Stimulated activated CD8-positive, alpha-beta memory T cell treated with anti-CD3 and anti-CD28 coated beads, Interleukin-15, amount 100 ng/mL, for 48 hours (primary cell): ENCODE results near the gene CERS1.
A peak's percentile ranks its signal among the peaks of the same experiment; 100 is the strongest.
"Not testable (repeated sequence)": the region's sequence is repeated elsewhere in the genome, so short reads cannot be mapped to it uniquely, and the experiment has no call there.

Experiments
- DNase-seq, 2 donors: peaks; one replicate each; pipeline ENCODE4 v3.0.0-alpha.2; 2020; ENCODE audit warnings: low read depth in 2 of 2

CERS1 gene

GRCh38 chr19:18919086-18919899 is 23.3 kb upstream of the CERS1 start, which contains the start of the genes COPE and DDX49:
Gene COPE (minus strand): TSS chr19:18919387. CDS start chr19:18919348, 39 bp downstream.
Gene DDX49 (plus strand): TSS chr19:18919715. CDS start chr19:18919742, 27 bp downstream.
- peak; percentile 92 to 96 for DNase-seq

GRCh38 chr19:18917593-18917992 is 21.6 kb upstream of the CERS1 start:
- DNase-seq: not testable (repeated sequence)

GRCh38 chr19:18915639-18916038 is 19.7 kb upstream of the CERS1 start:
- peak; percentile 17 to 20 for DNase-seq

- no peak for DNase-seq
Observed at GRCh38 chr19:18913466-18913865, 17.5 kb upstream of the CERS1 start.

GRCh38 chr19:18912933-18913332 is 17.0 kb upstream of the CERS1 start:
- no peak for DNase-seq

GRCh38 chr19:18910801-18911436 is 15.0 kb upstream of the CERS1 start:
- no peak for DNase-seq

- DNase-seq: no peak
Observed at GRCh38 chr19:18910010-18910409, 14.1 kb upstream of the CERS1 start.

GRCh38 chr19:18908917-18909619 is 13.1 kb upstream of the CERS1 start:
- DNase-seq: no peak

GRCh38 chr19:18906605-18907519 is 10.9 kb upstream of the CERS1 start:
- DNase-seq: no peak

GRCh38 chr19:18905513-18906236 is 9.7 kb upstream of the CERS1 start:
- DNase-seq: no peak

- no peak for DNase-seq
Observed at GRCh38 chr19:18905058-18905456, 9.1 kb upstream of the CERS1 start.

GRCh38 chr19:18904334-18905057 is 8.5 kb upstream of the CERS1 start:
- no peak for DNase-seq

GRCh38 chr19:18903156-18904037 is 7.4 kb upstream of the CERS1 start:
- DNase-seq: no peak

GRCh38 chr19:18902519-18902918 is 6.6 kb upstream of the CERS1 start:
- DNase-seq: not testable (repeated sequence)

GRCh38 chr19:18901491-18901890 is 5.5 kb upstream of the CERS1 start:
- DNase-seq: no peak

- no peak for DNase-seq
Observed at GRCh38 chr19:18900700-18901481, 4.9 kb upstream of the CERS1 start.

GRCh38 chr19:18899624-18900560 is 3.9 kb upstream of the CERS1 start:
- no peak for DNase-seq
